T-helper 17 cell (primary cell): ENCODE measurements around the gene CRELD2. TPM values are rescaled to one million over a fixed set of nuclear protein-coding genes. Genes with fewer than 3 reads are reported as not detected.

ENCODE experiments used
- ATAC-seq: fragments of 150-1000 bp; cut with Tn5 transposase; 2 replicates; pipeline ENCODE4 v1.10.0; 2021; ENCODE audit warnings: mild to moderate bottlenecking, moderate library complexity
- DNase-seq, 3 donors: peaks; one replicate each; pipeline versions ENCODE4 v3.0.0 to v3.0.0-alpha.2; 2020 to 2021
- H3K9me3 ChIP-seq: one replicate; pipeline ENCODE4 v1.7.0; 2013; ENCODE audit warnings: low read length, mild to moderate bottlenecking; ENCODE audit not compliant: control insufficient read depth, poor library complexity, severe bottlenecking
- H3K27ac Mint-ChIP-seq: one replicate; pipeline ENCODE4 v1.8.0; 2022; ENCODE audit warnings: mild to moderate bottlenecking, moderate library complexity, mixed read lengths
- H3K27me3 Mint-ChIP-seq: one replicate; pipeline ENCODE4 v1.8.0; 2022; ENCODE audit warnings: mixed read lengths
- H3K36me3 Mint-ChIP-seq: one replicate; pipeline ENCODE4 v1.8.0; 2022; ENCODE audit warnings: low read depth, mixed read lengths
- H3K4me1 Mint-ChIP-seq: one replicate; pipeline ENCODE4 v1.8.0; 2022; ENCODE audit warnings: mild to moderate bottlenecking, mixed read lengths
- H3K4me3 Mint-ChIP-seq: one replicate; pipeline ENCODE4 v1.8.0; 2022; ENCODE audit warnings: mild to moderate bottlenecking, moderate library complexity, mixed read lengths
- total RNA-seq, 4 donors: library from RNA in 2 of 4; stranded (reverse) in 2 of 4; gene quantifications; one replicate each; pipeline ENCODE4 v1.2.3 and lab custom pipeline; 2022 to 2026

The CRELD2 gene
- total RNA-seq, 2 donors from 2014 or later, result 28.1 to 36.7 TPM

- no peaks in the 10 kb centered on the region for H3K9me3 ChIP-seq
- peak overlapping the region; percentile 86 for H3K27ac Mint-ChIP-seq
- peaks cover 19% of the 10 kb centered on the region for H3K4me1 Mint-ChIP-seq
- H3K36me3 Mint-ChIP-seq, result no peaks in the 10 kb centered on the region
- no peaks in the 10 kb centered on the region for H3K27me3 Mint-ChIP-seq
- ATAC-seq (no peak), DNase-seq (no peak)
- peak overlapping the region; percentile 67 for H3K4me3 Mint-ChIP-seq
Measured at GRCh38 chr22:49933236-49934159, 15.1 kb downstream of the CRELD2 start.

- ATAC-seq (no peak), DNase-seq (peak in 1 of 3 donors; percentile 33)
- Mint-ChIP-seq H3K4me3 (peak overlapping the region; percentile 67), H3K36me3 (no peaks in the 10 kb centered on the region), H3K4me1 (peaks cover 19% of the 10 kb centered on the region), H3K27me3 (no peaks in the 10 kb centered on the region), H3K27ac (peak overlapping the region; percentile 86)
- H3K9me3 ChIP-seq, result no peaks in the 10 kb centered on the region
Measured at GRCh38 chr22:49934160-49934890, 15.9 kb downstream of the CRELD2 start.

GRCh38 chr22:49934891-49935557, 16.6 kb downstream of the CRELD2 start:
- H3K4me1 Mint-ChIP-seq, result peaks cover 19% of the 10 kb centered on the region
- H3K9me3 ChIP-seq, result no peaks in the 10 kb centered on the region
- ATAC-seq (peak; percentile 32), DNase-seq (peak; percentile 85 to 89 (median 86))
- no peak overlapping the region for H3K27ac Mint-ChIP-seq
- H3K4me3 Mint-ChIP-seq, result peak overlapping the region; percentile 71
- no peaks in the 10 kb centered on the region for H3K36me3 Mint-ChIP-seq
- H3K27me3 Mint-ChIP-seq, result no peaks in the 10 kb centered on the region

- peak in 1 of 3 donors; percentile 38 for DNase-seq
- Mint-ChIP-seq H3K4me3 (peak overlapping the region; percentile 79), H3K4me1 (peaks cover 16% of the 10 kb centered on the region), H3K27me3 (no peaks in the 10 kb centered on the region), H3K27ac (no peak overlapping the region), H3K36me3 (no peaks in the 10 kb centered on the region)
- H3K9me3 ChIP-seq, result no peaks in the 10 kb centered on the region
- no peak for ATAC-seq
Measured at GRCh38 chr22:49935561-49935960, 17.1 kb downstream of the CRELD2 start.

GRCh38 chr22:49936018-49936972, 17.9 kb downstream of the CRELD2 start:
- H3K9me3 ChIP-seq, result no peaks in the 10 kb centered on the region
- Mint-ChIP-seq H3K27me3 (no peaks in the 10 kb centered on the region), H3K36me3 (no peaks in the 10 kb centered on the region), H3K4me3 (peak overlapping the region; percentile 79), H3K4me1 (peaks cover 13% of the 10 kb centered on the region), H3K27ac (peak overlapping the region; percentile 82)
- ATAC-seq (peak; percentile 85), DNase-seq (peak; percentile 90 to 94 (median 94))

- DNase-seq, result no peak
- no peaks in the 10 kb centered on the region for H3K27me3 Mint-ChIP-seq
- peak overlapping the region; percentile 79 for H3K4me3 Mint-ChIP-seq
Measured at GRCh38 chr22:49936973-49937757, 18.7 kb downstream of the CRELD2 start.

GRCh38 chr22:49937758-49938564, 19.5 kb downstream of the CRELD2 start:
- DNase-seq (no peak), ATAC-seq (no peak)
- Mint-ChIP-seq H3K4me3 (no peak overlapping the region), H3K4me1 (peaks cover 11% of the 10 kb centered on the region), H3K36me3 (no peaks in the 10 kb centered on the region), H3K27me3 (no peaks in the 10 kb centered on the region), H3K27ac (peak overlapping the region; percentile 82)
- no peaks in the 10 kb centered on the region for H3K9me3 ChIP-seq

More at GRCh38 chr22:49936973-49937757, 18.7 kb downstream of the CRELD2 start:
- H3K9me3 ChIP-seq, result no peaks in the 10 kb centered on the region
- H3K4me1 Mint-ChIP-seq, result peaks cover 12% of the 10 kb centered on the region
- ATAC-seq, result no peak
- H3K27ac Mint-ChIP-seq, result peak overlapping the region; percentile 82
- H3K36me3 Mint-ChIP-seq, result no peaks in the 10 kb centered on the region

GRCh38 chr22:49938565-49939136, 20.2 kb downstream of the CRELD2 start:
- no peak for ATAC-seq

GRCh38 chr22:49941507-49942316, 23.3 kb downstream of the CRELD2 start:
- Mint-ChIP-seq H3K27me3 (no peaks in the 10 kb centered on the region), H3K4me1 (peaks cover 10% of the 10 kb centered on the region), H3K27ac (no peak overlapping the region), H3K4me3 (no peak overlapping the region), H3K36me3 (no peaks in the 10 kb centered on the region)
- H3K9me3 ChIP-seq, result no peaks in the 10 kb centered on the region
- ATAC-seq, result no peak
- DNase-seq, result no peak

More at GRCh38 chr22:49938565-49939136, 20.2 kb downstream of the CRELD2 start:
- Mint-ChIP-seq H3K36me3 (no peaks in the 10 kb centered on the region), H3K4me3 (no peak overlapping the region), H3K27me3 (no peaks in the 10 kb centered on the region), H3K4me1 (peaks cover 7% of the 10 kb centered on the region), H3K27ac (peak overlapping the region; percentile 82)
- DNase-seq, result no peak
- no peaks in the 10 kb centered on the region for H3K9me3 ChIP-seq

- ATAC-seq, result no peak
- H3K9me3 ChIP-seq, result no peaks in the 10 kb centered on the region
- Mint-ChIP-seq H3K4me3 (no peak overlapping the region), H3K27ac (no peak overlapping the region), H3K36me3 (no peaks in the 10 kb centered on the region), H3K4me1 (peaks cover 9% of the 10 kb centered on the region), H3K27me3 (no peaks in the 10 kb centered on the region)
- DNase-seq, result no peak
Measured at GRCh38 chr22:49942565-49943404, 24.4 kb downstream of the CRELD2 start.
